ENCODE measurements around the gene CDH23.

DNA sequence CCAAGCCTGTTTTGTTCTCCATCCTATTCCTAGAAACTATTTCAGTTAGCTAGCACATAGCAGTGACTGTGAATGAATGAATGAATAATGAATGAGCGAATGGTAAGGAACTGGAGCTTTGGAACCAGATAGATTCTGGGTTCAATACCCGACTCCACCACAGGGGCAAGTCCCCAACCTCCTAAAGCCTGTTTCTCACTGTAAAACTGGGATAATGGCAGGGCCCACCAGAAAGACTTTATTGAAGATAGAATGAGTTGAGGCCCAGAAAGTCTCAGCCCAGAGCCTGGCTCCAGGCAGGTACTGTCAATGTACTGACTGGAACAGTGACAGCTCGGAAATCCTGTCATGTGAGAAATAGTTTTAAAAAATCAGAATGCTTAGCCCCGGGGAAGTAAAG lies 1.1 kb upstream of the CDH23 start:
- TF ChIP-seq, protein P1, sequence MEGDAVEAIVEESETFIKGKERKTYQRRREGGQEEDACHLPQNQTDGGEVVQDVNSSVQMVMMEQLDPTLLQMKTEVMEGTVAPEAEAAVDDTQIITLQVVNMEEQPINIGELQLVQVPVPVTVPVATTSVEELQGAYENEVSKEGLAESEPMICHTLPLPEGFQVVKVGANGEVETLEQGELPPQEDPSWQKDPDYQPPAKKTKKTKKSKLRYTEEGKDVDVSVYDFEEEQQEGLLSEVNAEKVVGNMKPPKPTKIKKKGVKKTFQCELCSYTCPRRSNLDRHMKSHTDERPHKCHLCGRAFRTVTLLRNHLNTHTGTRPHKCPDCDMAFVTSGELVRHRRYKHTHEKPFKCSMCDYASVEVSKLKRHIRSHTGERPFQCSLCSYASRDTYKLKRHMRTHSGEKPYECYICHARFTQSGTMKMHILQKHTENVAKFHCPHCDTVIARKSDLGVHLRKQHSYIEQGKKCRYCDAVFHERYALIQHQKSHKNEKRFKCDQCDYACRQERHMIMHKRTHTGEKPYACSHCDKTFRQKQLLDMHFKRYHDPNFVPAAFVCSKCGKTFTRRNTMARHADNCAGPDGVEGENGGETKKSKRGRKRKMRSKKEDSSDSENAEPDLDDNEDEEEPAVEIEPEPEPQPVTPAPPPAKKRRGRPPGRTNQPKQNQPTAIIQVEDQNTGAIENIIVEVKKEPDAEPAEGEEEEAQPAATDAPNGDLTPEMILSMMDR (IDR thresholded peaks at IDR 0.05): no peak
- no peak for TF ChIP-seq POLR2A (IDR thresholded peaks at IDR 0.05)

All from uterus (tissue), 2 donors.